HG03558 (cell line): Measurements from ENCODE around the gene PTPRJ.

Source experiments
- ATAC-seq: cut with Tn5 transposase; IDR thresholded peaks from one replicate; pipeline ENCODE4 v1.9.1; 2021; ENCODE audit warnings: moderate number of reproducible peaks; ENCODE audit not compliant: unreplicated experiment; ENCODE audit errors: extremely low read depth

Gene PTPRJ

DNA sequence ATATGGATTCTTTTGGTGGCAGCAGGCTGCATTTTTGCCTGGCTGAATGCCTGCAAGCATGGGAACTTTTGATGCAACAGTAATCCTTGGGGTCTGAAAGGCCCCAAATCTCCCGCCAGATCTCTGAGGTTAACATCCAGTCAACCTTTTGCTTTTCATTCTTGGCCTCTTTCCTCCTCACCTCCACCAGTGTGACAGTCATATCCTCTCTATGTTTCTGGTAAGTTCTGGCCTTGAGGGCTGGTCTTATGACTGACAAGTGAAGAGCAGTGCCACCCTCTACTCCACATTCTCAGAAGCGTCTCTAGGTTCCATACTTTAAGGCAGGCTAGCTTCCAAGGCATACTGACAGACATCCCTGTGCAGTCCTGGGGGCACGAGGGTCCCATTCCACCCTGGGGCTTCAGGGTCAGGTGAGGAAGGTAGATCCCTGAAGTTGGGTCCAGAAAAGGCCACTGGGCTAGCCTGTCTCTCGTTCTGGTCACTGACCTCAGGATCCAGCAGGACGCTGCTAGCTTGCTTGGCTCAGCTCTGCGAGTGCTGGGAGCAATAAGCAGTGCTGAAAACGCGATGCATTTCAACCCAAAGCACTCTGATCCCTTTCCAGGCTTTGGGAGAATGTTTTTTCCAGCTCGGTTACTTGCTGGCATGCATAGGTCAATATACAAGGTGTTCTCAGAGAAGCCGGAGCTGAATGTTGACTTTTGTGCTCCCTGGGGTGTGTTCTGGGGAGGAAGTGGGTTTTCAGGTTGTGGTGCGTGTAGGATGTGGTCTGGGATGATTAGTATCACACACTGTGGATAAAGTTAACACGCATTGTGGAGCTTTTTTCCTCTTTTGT is 75.2 kb downstream of the PTPRJ start:
- no peak for ATAC-seq

DNA sequence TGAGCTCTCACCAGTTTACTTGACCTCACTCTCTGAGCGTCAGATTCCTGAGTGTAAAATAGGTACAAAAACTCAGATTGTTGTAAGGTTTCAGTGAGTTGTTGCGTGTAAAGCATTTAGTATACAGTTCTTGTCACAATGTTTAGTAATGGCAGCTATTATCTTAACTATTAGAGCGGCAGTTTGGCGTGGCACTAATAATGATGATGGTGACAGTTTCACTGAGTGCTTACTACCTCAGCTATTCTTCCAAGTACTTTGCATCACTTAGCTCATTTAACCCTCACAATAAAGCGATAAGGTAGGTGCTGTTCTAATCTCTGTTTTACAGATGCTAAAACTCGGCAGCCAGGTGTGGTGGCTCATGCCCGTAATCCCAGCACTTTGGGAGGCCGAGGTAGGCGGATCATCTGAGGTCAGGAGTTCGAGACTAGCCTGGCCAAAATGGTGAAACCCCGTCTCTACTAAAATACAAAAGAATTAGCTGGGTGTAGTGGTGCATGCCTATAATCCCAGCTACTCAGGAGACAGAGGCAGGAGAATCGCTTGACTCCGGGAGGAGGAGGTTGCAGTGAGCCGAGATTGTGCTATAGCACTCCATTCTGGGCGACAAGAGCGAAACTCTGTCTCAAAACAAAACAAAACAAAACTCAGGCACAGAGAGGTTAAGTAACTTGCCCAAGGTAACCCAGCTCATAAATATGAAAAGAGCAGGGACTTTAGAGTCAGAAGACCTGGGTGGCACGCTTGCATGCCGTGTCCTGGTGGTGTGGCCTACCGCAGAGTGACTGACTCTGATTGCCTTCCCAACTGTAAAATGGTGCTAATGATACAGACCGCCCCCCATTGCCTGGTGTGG is 76.2 kb downstream of the PTPRJ start:
- ATAC-seq = no peak

DNA sequence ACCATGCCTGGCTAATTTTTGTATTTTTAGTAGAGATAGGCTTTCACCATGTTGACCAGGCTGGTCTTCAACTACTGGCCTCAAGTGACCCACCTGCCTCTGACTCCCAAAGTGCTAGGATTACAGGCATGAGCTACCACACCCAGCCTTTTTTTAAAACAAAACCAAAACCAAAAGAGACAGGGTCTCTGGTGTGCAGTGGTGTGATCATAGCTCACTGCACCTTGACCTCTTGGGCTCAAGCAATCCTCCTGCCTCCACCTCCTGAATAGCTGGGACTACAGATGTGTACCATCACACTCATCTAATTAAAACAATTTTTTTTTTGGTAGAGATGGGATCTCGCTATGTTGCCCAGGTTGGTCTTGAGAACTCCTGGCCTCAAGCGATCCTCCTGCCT is 77.7 kb downstream of the PTPRJ start:
- no peak for ATAC-seq

DNA sequence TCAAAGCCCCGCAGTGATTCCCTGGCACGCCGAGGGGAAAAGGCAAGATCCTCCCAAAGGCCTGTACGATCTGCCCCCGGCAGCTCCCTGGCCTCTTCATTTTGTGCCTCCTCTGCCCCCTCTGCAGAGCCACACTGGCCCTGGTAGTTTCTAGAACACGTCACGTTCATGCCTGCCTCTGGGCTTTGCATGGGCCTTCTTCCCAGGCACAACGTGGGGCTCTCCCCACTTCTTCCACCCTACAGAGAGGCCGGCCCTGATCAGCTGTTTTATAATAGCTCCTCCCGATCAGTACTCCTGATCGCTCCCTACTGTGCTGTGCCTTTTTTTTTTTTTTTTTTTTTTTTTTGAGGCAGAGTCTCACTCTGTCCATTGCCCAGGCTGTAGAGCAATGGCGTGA is 78.4 kb downstream of the PTPRJ start:
- no peak for ATAC-seq

DNA sequence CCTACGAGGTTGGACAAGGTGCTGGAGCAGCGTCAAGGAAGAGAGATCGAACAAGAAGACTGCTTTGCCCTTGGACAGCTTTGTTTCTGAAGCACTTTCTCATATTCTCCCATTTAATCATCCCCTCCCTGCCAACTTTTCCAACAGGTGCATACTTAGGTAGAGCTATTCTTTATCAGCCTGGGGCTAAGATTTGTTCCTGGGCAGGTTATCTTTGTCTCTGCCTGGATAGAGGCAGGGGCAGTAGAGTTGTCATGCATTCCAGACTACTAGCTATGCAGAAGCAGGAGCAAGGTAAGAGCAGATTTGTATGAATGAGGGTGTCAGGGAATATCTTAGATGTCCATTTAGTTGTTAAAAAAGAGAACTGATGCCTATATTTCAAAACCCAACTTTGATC is 82.3 kb downstream of the PTPRJ start:
- no peak for ATAC-seq

DNA sequence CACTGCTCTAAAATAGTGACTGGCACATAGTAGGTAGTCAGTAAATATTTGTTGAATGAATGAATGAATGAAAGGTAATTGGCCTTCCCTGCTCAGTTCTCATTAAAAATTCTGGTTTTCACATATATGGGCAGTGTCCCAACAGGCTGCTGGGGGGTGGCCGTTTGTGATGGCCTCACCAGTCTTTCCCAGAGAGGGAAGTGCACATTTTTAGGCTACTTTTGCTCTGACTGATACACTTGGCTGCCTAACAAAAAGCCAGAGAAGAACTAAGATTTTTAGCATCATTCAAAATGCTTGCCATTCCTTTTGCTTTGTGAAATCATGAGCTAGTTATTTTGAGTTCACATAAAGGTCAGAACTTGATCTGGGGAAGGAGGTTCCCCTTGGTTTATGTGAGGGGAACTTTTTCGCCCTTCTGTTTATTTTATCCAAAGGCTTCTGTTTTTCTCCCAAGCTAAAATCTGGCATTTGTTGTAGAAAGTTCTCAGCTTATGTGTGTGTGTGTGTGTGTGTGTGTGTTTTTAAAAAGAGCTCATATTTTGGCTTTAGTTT is 83.1 kb downstream of the PTPRJ start:
- no peak for ATAC-seq

DNA sequence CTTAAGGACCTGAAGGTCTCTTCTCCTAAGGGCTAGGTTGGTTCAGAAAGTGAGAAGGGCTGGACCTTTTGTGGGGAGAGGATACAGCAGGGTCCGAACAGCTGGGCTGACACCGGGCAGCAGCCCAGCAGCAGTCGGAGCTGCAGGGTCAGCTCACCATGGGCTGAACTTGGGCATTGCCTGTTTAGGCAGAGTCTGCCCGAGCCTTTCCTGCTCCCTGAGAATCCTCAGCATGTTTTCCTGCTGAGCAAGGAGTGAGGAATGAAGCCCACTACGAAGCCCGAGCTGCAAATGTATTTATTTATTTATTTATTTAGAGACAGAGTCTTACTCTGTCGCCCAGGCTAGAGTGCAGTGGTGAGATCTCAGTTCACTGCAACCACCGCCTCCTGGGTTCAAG is 83.9 kb downstream of the PTPRJ start:
- ATAC-seq = no peak

DNA sequence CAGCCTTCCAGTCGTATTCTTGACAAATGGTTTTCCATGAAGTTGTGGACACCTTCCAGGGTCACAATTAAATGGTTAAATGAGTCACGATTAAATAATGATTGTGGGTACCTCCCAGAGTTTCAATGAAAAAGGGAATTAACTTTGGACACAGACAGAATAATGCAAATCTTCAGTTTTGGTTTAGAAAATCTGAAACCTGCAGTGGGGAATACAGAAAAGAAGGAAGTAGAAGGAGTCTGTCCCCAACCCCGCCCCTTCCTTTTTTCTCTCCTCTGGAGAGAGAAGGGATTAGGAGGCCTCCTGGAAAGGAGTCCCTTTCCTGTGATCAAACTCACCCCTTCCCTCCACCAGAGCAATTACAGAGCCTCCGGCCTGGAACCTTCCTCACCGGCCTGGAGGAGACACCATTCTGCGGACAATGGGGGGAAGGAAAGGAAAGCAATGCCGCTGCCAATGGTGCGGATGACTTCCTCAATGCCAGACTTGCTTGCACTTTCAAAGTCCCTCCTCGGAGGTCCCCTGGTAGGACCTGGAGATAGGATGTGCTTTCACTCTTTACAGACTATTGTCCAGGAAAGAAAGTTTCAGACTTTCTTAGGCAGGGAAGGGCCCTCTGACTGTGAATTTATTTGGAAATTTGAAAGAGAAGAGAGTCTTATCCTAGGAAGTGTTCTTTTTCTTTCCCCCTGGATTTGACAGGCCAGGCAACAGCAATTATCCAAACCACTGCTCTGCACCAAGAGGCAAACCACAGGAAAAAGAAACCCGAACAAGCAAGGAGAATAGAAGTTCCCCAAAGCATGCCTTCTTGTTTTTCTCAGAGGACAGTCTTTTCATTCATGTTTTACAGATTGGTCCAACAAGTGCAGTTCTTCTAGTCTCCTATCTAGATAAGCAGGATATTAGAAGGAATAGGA is 86.8 kb downstream of the PTPRJ start:
- no peak for ATAC-seq

DNA sequence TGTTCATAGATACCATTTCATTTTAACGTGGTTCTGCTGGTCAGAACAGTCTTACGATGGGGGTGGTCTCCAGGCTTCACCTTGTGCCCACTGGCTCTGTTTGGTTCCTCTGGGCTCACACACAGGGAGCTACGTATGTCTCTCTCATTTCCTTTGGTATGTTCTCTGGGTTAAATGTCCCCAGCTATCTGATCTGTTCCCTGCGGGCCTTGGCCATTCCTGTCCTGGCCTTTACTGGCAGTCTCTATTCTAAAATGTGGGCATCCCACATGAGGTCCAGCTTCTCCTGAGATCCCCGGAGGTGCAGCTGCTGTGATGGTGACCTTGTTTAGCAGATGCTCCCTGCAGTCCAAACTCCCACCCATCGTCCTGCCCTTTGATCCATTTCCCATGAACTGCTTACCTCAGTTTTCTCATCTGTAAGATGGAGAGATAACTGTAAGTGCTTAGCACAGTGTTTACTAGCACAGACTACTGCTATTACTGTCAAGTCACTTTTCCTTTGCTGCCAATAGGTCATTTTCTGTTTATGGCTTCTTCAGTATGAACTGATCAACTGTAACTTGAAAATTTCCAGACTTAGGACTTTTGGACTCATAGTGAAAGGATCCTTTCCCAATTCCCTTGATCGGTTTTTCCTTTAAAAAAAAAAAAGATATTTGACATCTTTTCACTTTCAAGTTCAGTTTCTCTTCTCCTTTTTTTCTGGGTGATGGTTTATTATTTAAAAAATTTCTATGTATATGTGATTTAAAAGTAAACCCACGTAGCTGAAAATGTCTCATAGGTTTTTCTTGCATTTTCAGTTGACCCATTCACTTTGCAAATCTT is 92.9 kb downstream of the PTPRJ start:
- no peak for ATAC-seq

DNA sequence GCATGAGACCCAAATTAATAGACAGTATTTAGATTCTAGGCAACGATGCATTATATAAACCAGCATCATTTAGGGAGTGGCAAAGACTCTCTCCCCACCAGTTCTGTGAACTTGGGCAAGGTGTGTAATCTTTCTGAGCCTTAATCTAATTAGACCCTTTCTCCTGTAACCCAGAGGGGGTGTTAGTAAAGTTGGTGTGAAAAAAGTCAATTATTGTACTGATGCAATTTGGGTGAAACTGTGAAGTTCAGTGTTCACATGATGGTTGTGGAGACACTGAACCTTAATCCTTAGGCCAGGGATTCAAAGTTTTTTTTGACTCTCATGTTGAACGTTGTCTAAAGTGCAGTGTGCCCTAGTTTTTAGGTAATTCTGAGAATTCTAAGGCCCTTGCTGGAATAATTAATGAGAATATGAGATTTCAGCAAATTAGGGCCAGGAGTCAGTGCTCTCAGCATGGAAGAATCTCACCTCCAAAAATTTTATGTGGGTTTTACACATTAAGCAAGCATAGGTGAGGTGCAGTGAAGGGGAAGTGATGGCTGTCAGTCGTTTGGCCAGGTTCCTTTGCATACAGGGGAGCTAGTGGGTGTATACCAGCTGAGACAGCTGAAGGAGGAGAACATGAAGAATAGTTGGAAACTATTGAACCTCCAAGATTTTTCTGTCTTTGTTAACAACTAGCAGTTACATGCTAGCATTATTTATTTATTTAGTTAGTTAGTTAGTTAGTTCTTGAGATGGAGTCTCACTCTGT is 94.2 kb downstream of the PTPRJ start:
- ATAC-seq = no peak

DNA sequence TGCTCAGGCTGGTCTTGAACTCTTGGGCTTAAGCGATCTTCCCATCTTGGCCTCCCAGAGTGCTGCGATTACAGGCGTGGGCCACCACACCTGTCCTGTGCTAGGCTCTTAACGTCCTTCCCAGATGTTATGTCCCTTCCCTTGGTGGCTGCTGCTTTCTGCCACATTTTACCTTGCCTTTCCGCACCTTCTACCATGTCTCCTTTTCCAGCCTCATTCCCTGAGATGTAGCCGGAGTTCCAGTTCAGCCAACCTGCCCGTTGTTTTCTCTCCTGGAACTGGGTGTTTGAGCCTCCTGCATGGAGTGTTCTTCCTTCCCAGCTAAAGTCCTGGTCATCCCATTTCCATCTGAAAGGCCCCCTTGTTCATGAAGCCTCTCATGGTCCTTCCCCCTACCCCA is 95.3 kb downstream of the PTPRJ start:
- no peak for ATAC-seq

DNA sequence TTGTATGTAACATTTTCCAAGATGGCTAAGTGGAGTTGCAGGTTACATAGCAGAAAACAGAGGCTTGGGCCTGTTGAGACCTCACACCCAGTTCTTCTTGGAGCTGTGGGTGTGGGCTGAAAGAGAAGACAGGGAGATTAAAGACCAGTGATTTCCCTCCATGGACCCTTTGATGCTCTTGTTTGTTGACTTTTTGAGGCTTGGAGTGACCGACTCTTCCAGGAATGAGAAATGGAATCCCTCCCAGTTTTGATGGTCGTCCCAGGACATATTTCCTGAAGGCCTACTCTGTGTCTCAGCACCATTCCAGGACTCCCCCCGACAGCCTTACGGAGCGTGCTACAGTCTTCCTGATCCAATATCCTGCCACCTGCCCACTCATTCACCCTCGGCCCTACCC is 96.9 kb downstream of the PTPRJ start:
- ATAC-seq = no peak

DNA sequence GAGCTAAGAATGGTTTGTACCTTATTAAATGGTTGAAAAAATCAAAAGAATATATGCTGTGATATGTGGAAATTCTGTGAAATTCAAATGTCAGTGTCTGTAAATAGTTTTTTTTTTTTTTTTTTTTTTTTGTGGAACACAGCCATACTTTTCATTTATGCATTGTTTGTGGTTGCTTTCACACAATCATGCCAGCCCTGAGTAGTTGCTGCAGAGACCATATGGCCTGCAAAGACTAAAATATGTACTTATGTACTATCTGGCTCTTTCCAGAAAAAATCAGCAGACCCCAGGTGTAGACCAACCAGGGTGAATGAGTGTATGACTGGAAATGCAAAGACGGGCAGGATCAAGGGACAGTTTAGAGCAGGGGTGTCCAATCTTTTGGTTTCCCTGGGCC is 98.3 kb downstream of the PTPRJ start:
- ATAC-seq = no peak

DNA sequence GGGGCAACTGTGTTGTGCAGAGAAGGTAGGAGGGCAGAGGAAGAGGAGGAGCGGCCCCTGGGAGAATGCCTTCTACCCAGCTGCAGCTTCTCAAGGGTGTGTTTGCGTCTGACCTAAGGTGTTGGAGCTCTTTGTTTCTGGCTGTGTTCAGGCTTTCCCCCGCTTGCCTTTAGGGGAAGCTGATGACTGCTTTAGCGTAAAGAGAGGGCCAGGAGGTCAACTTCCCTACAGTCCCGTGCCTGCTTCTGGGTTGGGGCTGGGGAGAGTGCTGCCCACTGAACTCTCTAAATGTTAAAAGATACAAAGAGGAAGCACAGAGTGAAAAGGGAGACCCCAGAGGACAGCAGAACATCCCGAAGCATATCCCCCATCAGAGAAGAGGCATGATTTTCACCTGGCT is 99.2 kb downstream of the PTPRJ start:
- no peak for ATAC-seq

DNA sequence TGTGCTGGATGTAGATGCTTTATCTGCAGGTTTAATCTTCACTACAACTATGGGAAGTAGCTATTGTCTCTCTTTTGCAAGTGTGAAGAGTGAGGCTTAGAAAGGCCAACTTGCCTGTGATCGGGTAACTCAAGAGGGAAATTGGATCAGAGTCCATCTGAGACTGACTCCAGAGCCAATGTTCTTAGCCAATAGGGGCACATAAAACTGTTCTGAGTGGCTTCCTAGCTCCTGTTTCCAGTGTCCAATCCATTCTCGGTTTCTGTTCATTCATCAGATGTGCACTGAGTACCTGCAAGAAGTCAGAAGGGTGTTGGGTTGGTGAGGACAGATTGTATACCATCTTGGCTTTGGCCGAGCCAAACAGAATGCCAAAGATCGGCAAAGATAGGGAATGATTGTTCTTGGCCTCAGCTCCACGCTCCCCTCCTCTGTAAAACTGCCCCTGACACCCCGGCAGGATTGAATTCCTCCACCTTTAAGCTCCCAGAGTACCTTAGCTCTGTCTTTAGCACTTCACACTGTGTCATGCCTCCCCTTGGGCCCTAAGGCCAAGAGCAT is 100.0 kb downstream of the PTPRJ start:
- no peak for ATAC-seq

DNA sequence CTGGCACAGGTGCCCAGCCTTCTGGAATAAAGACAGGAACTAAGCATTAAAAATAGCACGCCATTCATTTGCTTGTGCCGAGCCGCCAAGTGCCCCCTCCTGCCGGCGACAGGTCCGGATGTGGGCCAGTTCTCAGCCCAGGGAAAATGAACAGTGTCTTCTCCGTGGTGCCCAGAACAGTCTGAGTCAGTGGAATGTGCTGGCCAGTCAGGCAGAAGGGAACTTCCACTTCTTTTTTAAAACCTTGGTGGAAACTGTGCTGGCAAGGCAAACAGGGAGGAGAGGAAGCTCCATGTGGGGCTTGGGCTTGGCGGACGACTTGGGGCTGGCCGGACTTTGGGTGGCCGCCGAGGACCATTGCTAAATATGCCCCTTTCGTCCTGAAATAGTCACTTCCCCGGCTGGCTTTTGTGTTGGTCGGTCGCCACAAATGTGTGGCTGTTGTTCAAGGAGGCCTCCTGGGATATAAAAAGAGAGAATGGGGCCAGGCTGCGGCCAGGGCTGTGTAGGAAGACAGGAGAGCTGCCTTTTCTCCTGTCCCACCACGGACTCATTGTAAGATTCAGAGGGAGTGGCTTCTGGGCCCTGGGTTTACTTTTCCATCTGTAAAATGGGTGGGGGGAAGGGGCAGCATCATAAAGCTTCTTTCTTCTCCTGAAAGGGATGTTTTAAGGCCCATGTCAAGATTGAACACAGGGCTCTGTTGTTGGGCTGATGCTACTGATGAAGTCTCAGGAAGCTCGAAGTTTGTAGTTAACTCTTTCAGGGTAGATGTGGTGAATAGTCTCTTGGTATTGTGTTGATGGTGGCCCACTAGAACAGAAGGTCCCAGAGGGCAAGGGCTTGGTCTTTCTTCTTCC is 101.0 kb downstream of the PTPRJ start:
- no peak for ATAC-seq

DNA sequence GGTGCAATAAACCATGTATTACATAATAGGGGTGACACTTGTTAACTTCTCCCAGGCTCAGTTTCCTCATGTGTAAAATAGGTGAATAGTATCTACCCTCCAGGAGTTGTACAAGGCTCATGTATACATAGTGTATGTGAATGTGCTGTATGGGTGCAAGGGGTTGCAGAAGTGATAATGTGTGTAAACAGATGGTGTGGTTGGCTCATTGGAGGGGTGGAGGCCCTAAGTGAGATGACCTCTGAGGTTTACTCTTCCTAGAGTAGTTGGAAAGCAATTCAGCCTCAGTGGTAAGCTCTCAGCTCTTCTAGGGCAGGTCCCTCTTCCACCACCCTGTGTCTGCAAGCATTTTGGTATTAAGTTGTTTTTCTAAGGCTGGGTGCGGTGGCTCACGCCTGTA is 102.4 kb downstream of the PTPRJ start:
- no peak for ATAC-seq
